ENCODE measurements around the gene HIVEP1. TPM values are rescaled to one million over a fixed set of nuclear protein-coding genes. Genes with fewer than 3 reads are reported as not detected.

The HIVEP1 gene
- total RNA-seq, 1 donor from 2014 or later, result 10.8 TPM

- DNase-seq (ENCODE audit: low read depth), result no peak
Observed at GRCh38 chr6:12182676-12183075, 170.6 kb downstream of the HIVEP1 start.

GRCh38 chr6:12185081-12185673, 173.1 kb downstream of the HIVEP1 start:
- DNase-seq (ENCODE audit: low read depth), result no peak

GRCh38 chr6:12186528-12186927, 174.4 kb downstream of the HIVEP1 start:
- no peak for DNase-seq (ENCODE audit: low read depth)

- DNase-seq (ENCODE audit: low read depth), result no peak
Observed at GRCh38 chr6:12189150-12189549, 177.0 kb downstream of the HIVEP1 start.

GRCh38 chr6:12189661-12190060, 177.5 kb downstream of the HIVEP1 start:
- no peak for DNase-seq (ENCODE audit: low read depth)

GRCh38 chr6:12190252-12190651, 178.1 kb downstream of the HIVEP1 start:
- DNase-seq (ENCODE audit: low read depth), result no peak

GRCh38 chr6:12196326-12196936, 184.3 kb downstream of the HIVEP1 start:
- DNase-seq (ENCODE audit: low read depth), result peak; percentile 56

- no peak for DNase-seq (ENCODE audit: low read depth)
Observed at GRCh38 chr6:12198851-12199250, 186.7 kb downstream of the HIVEP1 start.

GRCh38 chr6:12200015-12200564, 188.0 kb downstream of the HIVEP1 start:
- DNase-seq (ENCODE audit: low read depth), result no peak

GRCh38 chr6:12200761-12201160, 188.6 kb downstream of the HIVEP1 start:
- no peak for DNase-seq (ENCODE audit: low read depth)

- no peak for DNase-seq (ENCODE audit: low read depth)
Observed at GRCh38 chr6:12203001-12203400, 190.9 kb downstream of the HIVEP1 start.

GRCh38 chr6:12208190-12208589, 196.1 kb downstream of the HIVEP1 start:
- DNase-seq (ENCODE audit: low read depth), result no peak

- DNase-seq (ENCODE audit: low read depth), result no peak
Observed at GRCh38 chr6:12208673-12209072, 196.6 kb downstream of the HIVEP1 start.

Other genes starting within 250 kb of the HIVEP1 start
- gene ADTRP, start 233.5 kb upstream of the HIVEP1 start, total RNA-seq, result 0.26 and 1.2 TPM in 2 replicates

Measured in myocyte (in vitro differentiated cells).